ENCODE results near the gene GPR15LG.
"Not testable (repeated sequence)": the region's sequence is repeated elsewhere in the genome, so short reads cannot be mapped to it uniquely, and the experiment has no call there.

Gene GPR15LG

GRCh38 chr10:84166620-84167288 is 6.8 kb upstream of the GPR15LG start:
- no peak for DNase-seq

GRCh38 chr10:84167289-84167653 is 6.3 kb upstream of the GPR15LG start:
- not testable (repeated sequence) for DNase-seq

- not testable (repeated sequence) for DNase-seq
These were observed 5.2 kb upstream of the GPR15LG start for GRCh38 chr10:84168382-84168781.

GRCh38 chr10:84171237-84171636 is 2.4 kb upstream of the GPR15LG start:
- not testable (repeated sequence) for DNase-seq

- DNase-seq, result not testable (repeated sequence)
These were observed 1.7 kb upstream of the GPR15LG start for GRCh38 chr10:84171700-84172466.

- no peak for DNase-seq
These were observed 889 bp upstream of the GPR15LG start for GRCh38 chr10:84172467-84173356.

GRCh38 chr10:84175436-84175835 is 1.8 kb downstream of the GPR15LG start:
- DNase-seq, result no peak

GRCh38 chr10:84176351-84176750 is 2.8 kb downstream of the GPR15LG start:
- no peak for DNase-seq

- no peak for DNase-seq
These were observed 3.4 kb downstream of the GPR15LG start for GRCh38 chr10:84176836-84177474.

GRCh38 chr10:84177541-84178141 is 4.0 kb downstream of the GPR15LG start:
- peak; percentile 14 for DNase-seq

- no peak for DNase-seq
These were observed 4.6 kb downstream of the GPR15LG start for GRCh38 chr10:84178160-84178609.

GRCh38 chr10:84179059-84179710 is 5.6 kb downstream of the GPR15LG start:
- peak; percentile 93 for DNase-seq

- DNase-seq, result not testable (repeated sequence)
These were observed 6.8 kb downstream of the GPR15LG start for GRCh38 chr10:84180386-84180785.

GRCh38 chr10:84181631-84182030 is 8.0 kb downstream of the GPR15LG start:
- DNase-seq, result no peak

GRCh38 chr10:84184517-84184916 is 10.9 kb downstream of the GPR15LG start:
- DNase-seq, result peak; percentile 24

- DNase-seq, result no peak
These were observed 12.1 kb downstream of the GPR15LG start for GRCh38 chr10:84185526-84186175.

- no peak for DNase-seq
These were observed 15.2 kb downstream of the GPR15LG start for GRCh38 chr10:84188815-84189214.

- no peak for DNase-seq
These were observed 17.0 kb downstream of the GPR15LG start for GRCh38 chr10:84190621-84191020.

- DNase-seq, result no peak
These were observed 17.5 kb downstream of the GPR15LG start for GRCh38 chr10:84191106-84191505.

GRCh38 chr10:84193327-84193726 is 19.7 kb downstream of the GPR15LG start:
- DNase-seq, result no peak

GRCh38 chr10:84193846-84194423 is 20.3 kb downstream of the GPR15LG start:
- DNase-seq, result no peak

All from DMS53 (cell line).